Measurements from ENCODE around the gene IVNS1ABP.

The IVNS1ABP gene

GRCh38 chr1:185250063-185250462, 67.0 kb downstream of the IVNS1ABP start:
- DNase-seq: no peak

DNA sequence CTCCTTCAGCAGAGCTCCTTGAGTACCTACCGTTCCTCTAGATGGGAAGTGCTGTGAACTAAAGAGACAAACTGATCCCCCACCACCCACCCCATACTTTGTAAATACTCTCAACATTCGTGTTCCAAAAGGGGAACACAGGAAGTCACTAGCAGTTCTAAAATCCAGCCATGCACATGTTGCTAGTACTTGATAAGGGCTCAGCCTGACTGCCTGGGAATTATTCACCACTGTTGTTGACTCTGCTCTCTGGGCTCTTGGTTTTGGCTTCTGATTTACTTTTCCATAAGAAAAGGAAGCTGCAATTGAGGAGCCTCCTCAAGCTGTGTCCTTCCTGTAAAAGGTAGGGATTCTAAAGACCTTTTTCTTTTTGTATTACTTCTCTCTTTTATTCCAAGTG, 67.5 kb downstream of the IVNS1ABP start:
- no peak for DNase-seq
